Fibroblast of lung (primary cell): ENCODE measurements around the gene EFCC1. TPM values are rescaled to one million over a fixed set of nuclear protein-coding genes. Genes with fewer than 3 reads are reported as not detected.

Source experiments
- DNase-seq, 2 donors: peaks; one replicate each; pipeline versions ENCODE4 v3.0.0 to v3.0.0-alpha.2; 2010; ENCODE audit warnings: low read depth in 2 of 2
- H2AFZ ChIP-seq: 2 replicates; pipeline ENCODE4 v1.5.1; 2012; ENCODE audit warnings: low read length, control low read depth, inconsistent platforms
- H3K27ac ChIP-seq: 2 replicates; pipeline ENCODE4 v1.5.1; 2011; ENCODE audit warnings: low read length, control low read depth; ENCODE audit not compliant: insufficient read depth
- H3K27me3 ChIP-seq: 2 replicates; pipeline ENCODE4 v1.5.1; 2011; ENCODE audit warnings: mild to moderate bottlenecking, low read length; ENCODE audit not compliant: control insufficient read depth, insufficient read depth
- H3K36me3 ChIP-seq: 2 replicates; pipeline ENCODE4 v1.5.1; 2011; ENCODE audit warnings: low read length; ENCODE audit not compliant: control insufficient read depth, insufficient read depth
- H3K4me1 ChIP-seq: 2 replicates; pipeline ENCODE4 v1.5.1; 2011; ENCODE audit warnings: low read length; ENCODE audit not compliant: control insufficient read depth, insufficient read depth; ENCODE audit errors: extremely low read depth
- H3K4me2 ChIP-seq: 2 replicates; pipeline ENCODE4 v1.5.1; 2011; ENCODE audit warnings: low read length, control low read depth; ENCODE audit not compliant: insufficient read depth; ENCODE audit errors: extremely low read depth
- H3K4me3 ChIP-seq, 4 experiments: fragments of 200-600 bp in 1 of 4; sonication (generic) in 1 of 4; replicated peaks in 1 of 4; 2 replicates each; pipeline ENCODE4 v1.5.1; 2011 to 2016; ENCODE audit warnings: low read length in 4 of 4, low read depth in 3 of 4, mild to moderate bottlenecking in 3 of 4, control low read depth in 2 of 4, inconsistent platforms in 1 of 4, mixed read lengths in 1 of 4; ENCODE audit not compliant: insufficient read depth in 1 of 4; ENCODE audit errors: control extremely low read depth in 1 of 4
- H3K79me2 ChIP-seq: 2 replicates; pipeline ENCODE4 v1.5.1; 2012; ENCODE audit warnings: mild to moderate bottlenecking, low read length, inconsistent platforms; ENCODE audit not compliant: control insufficient read depth, insufficient read depth
- H3K9ac ChIP-seq: 2 replicates; pipeline ENCODE4 v1.5.1; 2011; ENCODE audit warnings: mild to moderate bottlenecking, low read length, control low read depth; ENCODE audit not compliant: insufficient read depth
- H3K9me3 ChIP-seq: 2 replicates; pipeline ENCODE4 v1.5.1; 2012; ENCODE audit warnings: low read depth, low read length; ENCODE audit not compliant: control insufficient read depth, insufficient read depth
- H4K20me1 ChIP-seq: 2 replicates; pipeline ENCODE4 v1.5.1; 2011; ENCODE audit warnings: low read length; ENCODE audit not compliant: control insufficient read depth, insufficient read depth; ENCODE audit errors: extremely low read depth
- EZH2 ChIP-seq: IDR thresholded peaks from 2 replicates; pipeline ENCODE4 v1.5.1; 2012; ENCODE audit warnings: low read length, control low read depth, mild to moderate bottlenecking; ENCODE audit errors: missing control alignments
- polyA plus RNA-seq, 2 donors: library from polyadenylated mRNA; depleted of rRNA in 1 of 2; stranded (reverse) in 1 of 2; unstranded in 1 of 2; fragments of >200 nt; gene quantifications; 2 replicates each; pipeline ENCODE4 v1.2.1, GENCODE V29; 2011 to 2012; ENCODE audit warnings: missing spikeins in 1 of 2
- total RNA-seq: library from RNA; depleted of rRNA; stranded (reverse); fragments of >200 nt; gene quantifications from 2 replicates; pipeline ENCODE4 v1.2.1, GENCODE V29; 2014
- TF ChIP-seq, protein P1 (sequence below), 2 donors: IDR thresholded peaks in 1 of 2; conservative IDR thresholded peaks in 1 of 2; 1 replicate in 1 of 2; 2 replicates in 1 of 2; pipeline ENCODE4 v1.5.1; 2011 to 2012; ENCODE audit warnings: low read length in 2 of 2, control low read depth in 1 of 2, inconsistent platforms in 1 of 2, low read depth in 1 of 2, mild to moderate bottlenecking in 1 of 2

EFCC1 gene
- total and polyA plus RNA-seq, 2 donors (not counting 1 experiment from before 2014, with no cell fraction given): not detected

DNA sequence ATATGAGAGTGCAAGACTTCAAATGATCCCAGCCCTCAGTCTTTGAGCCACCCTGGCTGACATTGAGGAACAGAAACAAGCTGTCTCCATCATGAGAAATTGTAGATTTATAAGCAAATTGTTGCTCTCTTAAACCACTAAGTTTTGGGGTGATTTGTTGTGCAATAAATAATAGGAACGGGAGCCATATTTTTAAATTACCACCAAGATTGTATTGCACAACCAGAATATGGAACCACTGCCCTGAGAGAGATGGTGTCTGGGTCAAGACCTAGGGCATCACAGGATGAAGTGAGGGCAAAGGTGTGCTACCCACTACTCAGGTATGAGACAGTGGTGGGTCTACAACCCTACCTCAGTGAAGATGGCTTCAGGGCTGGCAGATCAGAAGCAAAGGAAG lies 4.9 kb upstream of the EFCC1 start:
- H2AFZ ChIP-seq: no peak overlapping the region
- no peaks in the 10 kb centered on the region for H3K9me3 ChIP-seq
- H3K27ac ChIP-seq: no peak overlapping the region
- no peak overlapping the region for H3K9ac ChIP-seq
- peaks cover 43% of the 10 kb centered on the region for H3K27me3 ChIP-seq
- no peak for TF ChIP-seq EZH2
- TF ChIP-seq, protein P1, sequence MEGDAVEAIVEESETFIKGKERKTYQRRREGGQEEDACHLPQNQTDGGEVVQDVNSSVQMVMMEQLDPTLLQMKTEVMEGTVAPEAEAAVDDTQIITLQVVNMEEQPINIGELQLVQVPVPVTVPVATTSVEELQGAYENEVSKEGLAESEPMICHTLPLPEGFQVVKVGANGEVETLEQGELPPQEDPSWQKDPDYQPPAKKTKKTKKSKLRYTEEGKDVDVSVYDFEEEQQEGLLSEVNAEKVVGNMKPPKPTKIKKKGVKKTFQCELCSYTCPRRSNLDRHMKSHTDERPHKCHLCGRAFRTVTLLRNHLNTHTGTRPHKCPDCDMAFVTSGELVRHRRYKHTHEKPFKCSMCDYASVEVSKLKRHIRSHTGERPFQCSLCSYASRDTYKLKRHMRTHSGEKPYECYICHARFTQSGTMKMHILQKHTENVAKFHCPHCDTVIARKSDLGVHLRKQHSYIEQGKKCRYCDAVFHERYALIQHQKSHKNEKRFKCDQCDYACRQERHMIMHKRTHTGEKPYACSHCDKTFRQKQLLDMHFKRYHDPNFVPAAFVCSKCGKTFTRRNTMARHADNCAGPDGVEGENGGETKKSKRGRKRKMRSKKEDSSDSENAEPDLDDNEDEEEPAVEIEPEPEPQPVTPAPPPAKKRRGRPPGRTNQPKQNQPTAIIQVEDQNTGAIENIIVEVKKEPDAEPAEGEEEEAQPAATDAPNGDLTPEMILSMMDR (conservative IDR thresholded peaks at IDR 0.05 in 1 of 2, IDR thresholded peaks at IDR 0.05 in 1 of 2; ENCODE audit: low read depth in 1 of 2, low read length in 2 of 2): no peak
- H3K4me2 ChIP-seq: no peak overlapping the region
- no peaks in the 10 kb centered on the region for H4K20me1 ChIP-seq
- H3K4me1 ChIP-seq: peaks cover 3% of the 10 kb centered on the region
- H3K4me3 ChIP-seq: no peak overlapping the region
- H3K79me2 ChIP-seq: no peaks in the 10 kb centered on the region
- H3K36me3 ChIP-seq: no peaks in the 10 kb centered on the region
- DNase-seq: no peak

DNA sequence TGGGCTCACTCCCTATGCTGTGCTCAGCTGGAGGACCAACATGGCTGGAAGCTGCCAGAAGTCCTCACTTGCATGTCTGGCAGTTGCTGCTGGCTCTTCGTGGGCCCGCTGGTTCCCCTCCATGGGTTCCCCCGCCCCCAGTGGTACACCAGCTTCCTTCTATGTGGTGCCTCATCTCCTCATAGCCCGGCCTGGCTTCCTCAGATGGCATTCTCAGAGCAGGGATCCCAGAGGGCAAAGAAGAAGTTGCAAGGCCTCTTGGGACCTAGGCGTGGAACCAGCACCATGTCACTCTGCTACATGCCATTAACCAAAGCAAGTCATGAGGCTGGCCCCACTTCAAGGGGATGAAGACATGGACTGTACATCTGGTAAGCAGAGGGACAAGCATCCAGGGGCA lies 4.4 kb upstream of the EFCC1 start:
- Histone ChIP-seq H3K9ac (no peak overlapping the region), H3K27me3 (peaks cover 48% of the 10 kb centered on the region)

DNA sequence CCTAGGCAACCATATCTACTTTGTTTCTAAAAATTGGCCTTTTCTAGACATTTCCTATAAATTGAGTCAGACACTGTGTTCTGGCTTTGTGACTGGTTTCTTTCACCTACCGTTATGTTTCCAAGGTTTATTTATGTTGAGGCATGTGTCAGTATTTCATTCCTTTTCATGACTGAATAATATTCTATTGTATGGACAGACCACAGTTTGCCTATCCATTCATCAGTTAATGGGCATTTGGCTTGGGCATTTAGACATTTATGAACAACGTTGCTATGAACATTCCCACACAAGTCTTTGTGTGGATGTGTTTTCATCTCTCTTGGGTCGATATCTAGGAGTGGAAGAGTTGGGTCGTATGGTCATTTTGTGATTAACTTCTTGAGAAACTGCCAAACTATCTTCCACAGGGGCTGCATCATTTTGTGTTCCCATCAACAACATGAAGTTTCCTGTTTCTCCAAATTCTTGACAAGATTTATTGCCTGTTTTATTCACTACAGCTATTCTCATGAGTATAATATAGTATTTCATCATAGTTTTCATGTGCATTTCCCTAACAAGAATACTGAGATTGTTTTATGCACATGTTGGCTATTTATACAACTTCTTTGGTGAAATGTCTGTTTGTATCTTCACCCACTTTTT lies 3.5 kb upstream of the EFCC1 start:
- no peak overlapping the region for H2AFZ ChIP-seq
- no peak overlapping the region for H3K27ac ChIP-seq
- no peak overlapping the region for H3K9ac ChIP-seq
- H3K4me2 ChIP-seq: no peak overlapping the region
- no peaks in the 10 kb centered on the region for H3K79me2 ChIP-seq
- H3K27me3 ChIP-seq: peaks cover 57% of the 10 kb centered on the region
- no peaks in the 10 kb centered on the region for H3K9me3 ChIP-seq
- TF ChIP-seq EZH2: no peak
- TF ChIP-seq, protein P1 (conservative IDR thresholded peaks at IDR 0.05 in 1 of 2, IDR thresholded peaks at IDR 0.05 in 1 of 2; ENCODE audit: low read depth in 1 of 2, low read length in 2 of 2): no peak
- peaks cover 3% of the 10 kb centered on the region for H3K4me1 ChIP-seq
- no peaks in the 10 kb centered on the region for H3K36me3 ChIP-seq
- DNase-seq: no peak
- no peak overlapping the region for H3K4me3 ChIP-seq
- H4K20me1 ChIP-seq: no peaks in the 10 kb centered on the region

More for the DNA sequence above, 4.4 kb upstream of the EFCC1 start:
- no peaks in the 10 kb centered on the region for H3K79me2 ChIP-seq
- no peaks in the 10 kb centered on the region for H3K9me3 ChIP-seq
- H3K4me1 ChIP-seq: peaks cover 3% of the 10 kb centered on the region
- TF ChIP-seq EZH2: no peak
- TF ChIP-seq, protein P1 (conservative IDR thresholded peaks at IDR 0.05 in 1 of 2, IDR thresholded peaks at IDR 0.05 in 1 of 2; ENCODE audit: low read depth in 1 of 2, low read length in 2 of 2): no peak
- no peak for DNase-seq
- no peaks in the 10 kb centered on the region for H4K20me1 ChIP-seq
- H2AFZ ChIP-seq: no peak overlapping the region
- no peak overlapping the region for H3K4me2 ChIP-seq
- H3K4me3 ChIP-seq: no peak overlapping the region
- no peaks in the 10 kb centered on the region for H3K36me3 ChIP-seq
- no peak overlapping the region for H3K27ac ChIP-seq
